Epithelial cell of proximal tubule (primary cell): ENCODE results near the gene PTGS2. TPM values are rescaled to one million over a fixed set of nuclear protein-coding genes. Genes with fewer than 3 reads are reported as not detected.

Experiments used
- DNase-seq: peaks from one replicate; pipeline ENCODE4 v3.0.0-alpha.2; 2011; ENCODE audit warnings: low read depth
- H3K4me3 ChIP-seq: 2 replicates; pipeline ENCODE4 v1.5.1; 2011; ENCODE audit warnings: low read depth, mild to moderate bottlenecking, low read length
- CTCF ChIP-seq: conservative IDR thresholded peaks from 2 replicates; pipeline ENCODE4 v1.5.1; 2012; ENCODE audit warnings: low read depth, mild to moderate bottlenecking, low read length
- total RNA-seq: library from RNA; depleted of rRNA; stranded (reverse); fragments of >200 nt; gene quantifications from 2 replicates; pipeline ENCODE4 v1.2.3, GENCODE V29; 2015

PTGS2 gene
- total RNA-seq = 4.3 and 8.7 TPM in 2 replicates

- peak; percentile 26 for DNase-seq
- peak; percentile 44 for TF ChIP-seq CTCF
- peak within 1 kb of the TSS; percentile 63 for H3K4me3 ChIP-seq
These were observed at the start of gene PTGS2 for GRCh38 chr1:186680245-186681061. TSS of gene PTGS2 (minus strand) at chr1:186680423. CDS start at chr1:186680290, 133 bp downstream.

- peak; percentile 72 for TF ChIP-seq CTCF
- H3K4me3 ChIP-seq = no peak overlapping the region
- DNase-seq = peak; percentile 4
These were observed 42.6 kb upstream of the PTGS2 start for GRCh38 chr1:186722711-186723309.

GRCh38 chr1:186717286-186717685, 37.1 kb upstream of the PTGS2 start:
- no peak for DNase-seq
- no peak overlapping the region for H3K4me3 ChIP-seq
- TF ChIP-seq CTCF = no peak

GRCh38 chr1:186715887-186716809, 35.9 kb upstream of the PTGS2 start:
- TF ChIP-seq CTCF = no peak
- DNase-seq = no peak
- H3K4me3 ChIP-seq = no peak overlapping the region

GRCh38 chr1:186710696-186711095, 30.5 kb upstream of the PTGS2 start:
- H3K4me3 ChIP-seq = no peak overlapping the region
- no peak for TF ChIP-seq CTCF
- no peak for DNase-seq

- TF ChIP-seq CTCF = no peak
- peak; percentile 37 for DNase-seq
- H3K4me3 ChIP-seq = no peak overlapping the region
These were observed 28.5 kb upstream of the PTGS2 start for GRCh38 chr1:186708694-186709097.
